GM21447 (cell line): Measurements from ENCODE around the gene MMAB.

Source experiments
- ATAC-seq: cut with Tn5 transposase; IDR thresholded peaks from one replicate; pipeline ENCODE4 v1.9.1; 2021; ENCODE audit not compliant: unreplicated experiment

The MMAB gene

DNA sequence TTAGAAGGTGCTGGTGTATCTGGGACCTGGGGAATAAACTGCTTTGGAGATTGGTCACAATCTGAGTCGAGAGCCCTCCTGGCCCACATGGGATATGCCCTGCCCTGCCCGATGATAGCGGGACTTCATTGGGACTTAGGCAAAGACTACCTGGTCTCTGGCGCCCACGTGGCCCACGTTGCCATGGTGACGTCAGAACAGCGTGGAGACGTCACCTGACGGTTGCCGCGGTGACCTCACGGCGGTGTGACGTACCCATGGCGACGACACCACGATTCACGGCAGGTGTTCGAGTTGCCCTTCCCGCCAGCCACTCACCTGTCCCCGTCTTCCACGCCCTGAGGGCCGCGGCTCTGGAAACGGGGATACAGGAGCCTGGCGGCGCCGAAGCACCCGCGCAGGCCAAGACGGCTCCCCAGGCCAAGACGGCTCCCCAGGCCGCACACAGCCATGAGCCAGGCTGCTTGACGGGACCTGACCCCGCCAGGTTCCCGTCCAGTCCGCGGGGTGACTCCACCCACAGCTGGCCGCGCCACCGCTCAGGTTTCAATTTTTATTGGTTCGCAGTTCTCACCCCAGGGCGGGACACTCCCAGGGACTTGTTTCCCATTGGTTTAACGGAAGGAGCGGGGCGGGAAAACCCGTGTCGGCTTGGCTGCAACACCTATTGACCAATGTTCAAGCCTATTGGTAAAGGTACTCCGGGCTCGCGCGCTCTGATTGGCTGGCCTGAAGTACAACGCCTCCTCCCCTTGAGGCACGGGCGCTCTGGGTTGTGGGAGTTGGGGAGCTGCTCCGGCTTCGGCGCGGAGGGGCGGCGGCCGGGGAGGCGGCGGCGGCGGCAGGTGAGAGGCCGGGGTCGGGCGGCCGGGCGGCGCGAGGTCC is at the start of gene MMAB, which contains the start of gene MVK:
Gene MMAB (minus strand): TSS at position 476 of the 885 bp plus-strand sequence. CDS start 24 bp downstream, at position 452.
Gene MVK (plus strand): TSS at position 766 of the 885 bp plus-strand sequence. CDS start 1,029 bp downstream, outside the sequence.
- ATAC-seq, result peak; percentile 94

DNA sequence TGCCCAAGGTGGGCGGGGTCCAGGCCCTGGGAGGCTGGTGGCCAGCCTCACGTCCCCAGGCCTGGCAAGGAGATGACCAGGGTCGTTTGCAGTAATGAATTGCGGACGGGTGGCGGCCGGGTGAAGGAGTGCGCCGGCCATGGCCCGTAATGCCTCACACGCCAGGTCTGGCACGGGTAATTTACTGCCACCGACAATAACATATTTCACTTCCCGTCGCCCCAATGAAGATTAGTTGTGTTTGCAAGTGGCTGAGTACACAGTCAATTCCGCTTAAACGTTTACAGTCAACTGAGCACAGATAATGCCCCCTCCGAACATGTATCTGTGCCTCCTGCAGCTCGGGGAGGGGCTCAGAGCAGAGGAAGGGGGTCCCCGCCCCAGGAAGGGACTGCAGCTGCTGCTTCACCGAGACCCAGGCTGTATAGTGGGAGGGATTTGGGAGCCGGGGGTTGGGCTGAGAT is 48.6 kb upstream of the MMAB start:
- no peak for ATAC-seq

DNA sequence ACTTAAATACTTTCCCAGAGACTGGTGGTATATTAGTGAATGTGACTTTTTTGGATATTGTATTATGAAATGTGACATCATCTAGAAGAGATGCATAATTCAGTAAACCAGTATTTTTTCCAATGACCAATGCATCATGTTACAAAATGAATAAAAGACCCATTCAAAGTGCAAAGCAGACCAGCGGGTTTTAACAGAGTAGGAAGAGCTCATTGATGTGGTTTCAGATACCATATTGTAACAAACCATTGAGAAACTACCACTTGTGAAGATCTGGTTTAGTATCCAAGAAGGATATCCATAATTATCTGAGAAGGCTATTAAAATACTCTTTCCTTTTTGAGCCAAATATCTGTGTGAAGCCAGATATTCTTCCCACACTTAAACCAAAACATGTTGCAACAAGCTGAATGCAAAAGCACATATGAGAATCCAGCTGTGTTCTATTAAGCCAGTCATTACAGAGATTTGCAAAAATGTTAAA is 47.9 kb upstream of the MMAB start:
- no peak for ATAC-seq

DNA sequence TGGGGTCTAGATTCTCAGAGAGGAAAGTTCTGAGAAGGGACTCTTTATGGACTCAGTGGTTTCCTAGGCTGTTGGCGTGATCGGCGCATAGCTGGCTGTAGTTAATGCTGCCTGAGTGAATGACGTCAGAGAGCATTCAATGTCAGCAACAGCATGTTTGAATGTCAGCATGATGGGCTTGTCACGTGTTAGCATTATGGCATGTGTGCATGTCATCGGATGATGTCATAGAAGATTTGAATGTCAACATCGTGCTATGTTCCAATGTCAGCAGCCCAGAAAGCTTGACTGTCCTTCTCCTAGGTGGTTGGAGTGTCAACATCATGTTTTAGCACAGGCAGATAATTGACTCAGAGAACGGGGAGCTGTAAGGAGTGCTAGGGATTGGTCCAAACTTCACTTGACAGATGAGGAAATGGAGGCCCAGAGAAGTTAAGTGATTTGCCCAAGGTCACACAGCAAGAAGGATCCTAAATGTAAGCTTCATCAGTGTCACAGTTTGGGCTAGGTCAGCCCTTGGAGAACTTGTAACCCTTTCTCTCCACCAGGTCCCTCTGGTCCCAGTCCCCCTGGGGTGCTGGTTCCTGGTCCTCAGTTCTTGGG is 45.8 kb upstream of the MMAB start:
- ATAC-seq, result no peak

DNA sequence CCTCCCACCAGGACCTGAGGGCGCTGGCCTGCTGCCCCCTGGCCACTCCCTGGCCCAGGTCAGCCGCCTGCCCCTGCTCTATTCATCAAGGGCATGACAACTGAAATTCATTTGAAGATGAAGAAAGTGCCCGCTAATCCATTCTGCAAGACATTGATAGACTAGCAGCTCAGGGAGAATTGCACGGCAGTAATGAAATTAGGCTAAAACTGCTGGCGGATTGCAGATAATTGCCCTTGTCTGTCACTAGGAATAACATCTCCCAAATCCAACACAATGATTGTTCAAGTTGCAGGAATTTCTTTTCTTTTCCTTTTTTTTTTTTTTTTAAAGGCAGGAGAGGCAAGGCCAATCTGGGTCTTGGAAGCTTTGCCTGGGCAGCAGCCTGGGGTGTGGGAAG is 44.8 kb upstream of the MMAB start:
- no peak for ATAC-seq

DNA sequence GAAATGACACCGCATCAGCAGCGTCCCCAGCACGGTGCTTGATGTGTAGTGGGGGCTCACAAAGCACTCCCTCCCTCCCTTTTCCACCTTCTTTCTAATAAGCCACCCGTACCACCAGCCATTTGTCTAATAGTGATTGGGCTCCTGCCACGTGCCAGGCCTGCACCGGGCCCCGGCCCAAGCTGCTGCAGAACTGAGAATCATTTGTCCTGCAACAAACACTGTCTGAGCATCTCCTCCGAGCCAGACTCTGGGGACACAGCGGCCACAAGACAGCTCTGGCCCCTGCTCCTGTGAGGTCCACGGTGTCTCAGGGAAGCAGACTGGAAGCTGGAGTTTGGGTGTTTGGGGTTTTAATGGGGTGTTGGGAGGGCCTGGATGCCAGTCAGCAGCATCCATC is 44.2 kb upstream of the MMAB start:
- no peak for ATAC-seq

DNA sequence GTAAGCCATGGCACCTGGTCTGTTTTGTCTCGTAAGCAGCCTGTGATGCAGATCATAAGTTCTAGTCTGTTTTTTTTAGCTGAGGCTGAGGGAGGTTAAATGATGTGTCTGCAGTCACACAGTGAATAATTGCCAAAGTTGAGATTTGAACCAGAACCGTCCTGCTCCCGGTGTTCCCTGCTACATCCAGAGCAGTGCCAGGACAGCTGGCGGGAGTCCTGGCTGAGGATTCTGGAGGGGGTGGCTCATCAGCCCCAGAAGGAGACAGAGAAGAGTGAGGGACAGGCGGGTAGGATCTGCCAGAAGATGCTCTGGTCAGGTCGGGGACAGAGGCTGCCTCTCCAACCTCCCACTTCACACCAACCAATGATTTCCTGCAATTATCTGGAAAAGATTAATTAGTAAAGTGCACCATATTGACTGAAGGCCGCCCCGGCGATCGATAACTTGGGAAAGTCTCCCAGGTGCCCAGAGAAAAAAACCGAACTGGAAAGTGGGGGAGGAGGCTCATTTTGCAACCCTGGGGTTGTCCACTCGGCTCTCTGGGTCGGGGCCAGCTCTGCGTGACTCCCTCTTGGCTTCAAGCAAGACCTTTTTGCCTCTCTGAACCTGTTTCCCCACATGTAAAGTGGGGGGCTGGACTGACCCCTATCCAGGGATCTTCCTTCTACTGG is 42.4 kb upstream of the MMAB start:
- no peak for ATAC-seq

DNA sequence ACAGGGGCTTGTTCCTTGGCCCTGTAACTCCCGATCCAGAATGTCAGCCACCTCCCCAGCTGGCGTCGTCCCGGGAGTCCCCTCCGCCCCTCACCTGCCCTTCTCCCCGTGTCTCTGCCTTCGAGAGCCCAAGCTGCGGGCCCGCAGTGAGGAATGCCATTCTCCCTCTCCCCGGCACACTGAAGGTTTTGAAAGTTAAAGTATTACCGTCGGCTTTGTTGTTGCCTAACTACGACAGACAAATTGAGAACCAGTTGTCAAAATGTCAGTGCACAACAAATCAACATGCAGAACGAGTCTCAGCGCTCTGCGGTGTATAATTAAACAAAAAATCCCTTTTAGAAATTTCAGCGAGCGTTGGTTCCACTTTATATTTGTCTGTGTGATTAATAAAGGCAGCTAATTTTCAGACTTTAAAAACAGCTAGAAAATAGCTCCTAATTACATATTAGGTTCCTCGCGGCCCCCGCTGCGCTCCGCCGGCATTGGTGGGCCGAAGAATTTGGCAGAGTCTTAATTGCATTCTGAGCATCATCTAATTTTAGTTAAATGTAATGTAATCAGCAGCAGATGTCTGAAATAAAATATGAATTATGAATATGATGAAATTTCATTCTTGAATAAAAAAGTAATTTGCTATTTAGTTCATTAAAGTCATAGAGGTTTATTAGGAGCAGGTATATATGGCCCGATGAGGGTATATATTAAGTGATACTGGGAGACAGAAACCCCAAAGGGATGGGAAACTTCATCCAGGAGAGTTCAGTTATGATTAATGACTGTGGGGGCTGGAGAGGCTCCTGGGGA is 40.5 kb upstream of the MMAB start:
- ATAC-seq, result no peak

DNA sequence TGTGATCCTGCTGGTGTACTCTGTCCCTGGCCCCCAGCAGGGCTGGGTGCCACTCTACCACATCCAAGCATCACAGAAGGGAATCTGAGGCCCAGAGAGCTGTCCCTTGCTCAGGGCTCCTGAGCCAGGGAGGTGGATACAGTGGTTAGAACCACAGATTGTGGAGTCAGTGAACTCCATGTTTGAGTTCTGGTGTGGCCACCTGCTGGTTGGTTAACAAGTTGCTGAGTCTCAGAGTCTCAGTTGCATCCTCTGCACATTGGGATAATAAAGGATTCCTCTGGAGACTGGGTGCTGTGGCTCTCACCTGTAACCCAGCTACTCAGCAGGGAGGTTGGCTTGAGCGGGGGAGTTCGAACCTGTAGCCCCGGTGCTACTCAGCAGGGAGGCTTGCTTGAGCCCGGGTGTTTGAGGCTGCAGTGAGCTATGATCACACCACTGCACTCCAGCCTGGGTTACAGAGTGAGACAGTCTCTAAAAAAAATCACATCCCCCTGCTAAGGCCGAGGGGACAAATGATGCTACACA is 39.7 kb upstream of the MMAB start:
- no peak for ATAC-seq

DNA sequence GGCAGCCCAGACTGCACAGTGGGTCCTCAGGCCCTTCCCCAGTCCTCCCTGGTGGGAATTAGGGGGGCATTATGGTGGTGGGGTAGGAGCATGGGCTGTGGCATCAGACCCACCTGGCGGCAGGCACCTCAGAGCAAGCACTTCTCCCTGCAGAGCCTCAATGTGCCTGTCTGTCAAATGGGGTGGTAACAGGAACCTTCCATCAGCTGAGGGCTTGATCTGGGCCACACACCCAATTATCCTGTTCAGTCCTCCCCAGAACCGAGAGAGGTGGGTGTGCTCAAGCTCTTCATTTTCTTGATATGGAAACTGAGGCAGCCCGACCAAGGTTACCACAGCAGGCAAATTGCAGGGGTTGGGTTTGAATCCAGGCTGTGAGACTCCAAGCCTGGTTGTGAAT is 38.7 kb upstream of the MMAB start:
- no peak for ATAC-seq

DNA sequence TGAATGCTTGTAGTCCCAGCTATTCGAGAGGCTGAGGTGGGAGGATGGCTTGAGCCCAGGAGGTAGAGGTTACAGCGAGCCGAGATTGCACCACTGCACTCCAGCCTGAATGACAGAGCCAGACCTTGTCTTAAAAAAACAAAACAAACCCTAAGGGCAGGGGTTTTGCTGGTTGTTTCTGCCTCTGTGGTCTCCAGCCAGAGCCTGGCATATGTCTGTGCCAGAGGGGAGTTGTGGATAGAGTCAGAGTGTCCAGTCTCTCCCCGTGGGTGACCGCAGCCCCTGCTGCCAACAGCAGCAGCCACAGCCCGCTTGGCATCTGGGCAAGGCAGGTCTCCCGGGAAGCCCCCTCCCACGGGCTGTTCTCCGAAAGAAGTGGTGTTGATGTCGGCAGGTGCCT is 37.9 kb upstream of the MMAB start:
- no peak for ATAC-seq

DNA sequence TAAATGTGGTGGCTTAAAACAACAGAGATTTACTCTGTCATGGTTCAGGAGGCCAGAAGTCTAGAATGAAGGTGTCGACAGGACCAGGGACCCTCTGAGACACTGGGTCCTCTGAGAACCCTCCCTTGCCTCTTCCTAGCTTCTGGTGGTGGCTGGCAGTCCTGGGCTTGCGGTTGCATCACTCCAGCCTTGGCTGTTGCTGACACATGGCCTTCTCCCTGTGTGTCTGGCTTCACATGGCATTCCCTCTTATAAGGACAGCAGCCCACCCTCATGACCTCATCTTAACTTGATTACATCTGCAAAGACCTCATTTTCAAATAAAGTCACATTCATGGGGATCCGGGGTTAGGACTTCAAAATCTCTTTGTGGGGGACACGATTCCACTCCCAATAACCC is 37.2 kb upstream of the MMAB start:
- ATAC-seq, result no peak

DNA sequence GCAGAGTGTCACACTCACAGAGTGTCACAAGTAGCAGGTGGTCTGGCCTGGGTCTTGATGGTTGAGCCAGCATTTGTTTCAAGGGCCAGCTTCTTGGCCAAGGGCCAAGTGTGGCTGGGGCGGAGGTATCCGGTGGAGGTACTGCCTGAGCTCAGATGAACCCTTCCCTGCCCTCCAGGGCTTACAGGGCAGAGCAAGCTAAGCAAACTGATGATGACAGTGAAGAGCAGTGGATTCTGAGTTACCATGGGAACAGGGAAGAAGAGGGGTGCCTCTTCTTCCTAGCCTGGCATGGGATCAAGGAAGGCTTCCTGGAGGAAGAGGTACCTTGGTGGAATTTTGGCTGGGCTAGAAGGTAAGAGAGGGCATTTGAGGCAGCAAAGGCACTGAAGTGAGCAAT is 36.0 kb upstream of the MMAB start:
- no peak for ATAC-seq

DNA sequence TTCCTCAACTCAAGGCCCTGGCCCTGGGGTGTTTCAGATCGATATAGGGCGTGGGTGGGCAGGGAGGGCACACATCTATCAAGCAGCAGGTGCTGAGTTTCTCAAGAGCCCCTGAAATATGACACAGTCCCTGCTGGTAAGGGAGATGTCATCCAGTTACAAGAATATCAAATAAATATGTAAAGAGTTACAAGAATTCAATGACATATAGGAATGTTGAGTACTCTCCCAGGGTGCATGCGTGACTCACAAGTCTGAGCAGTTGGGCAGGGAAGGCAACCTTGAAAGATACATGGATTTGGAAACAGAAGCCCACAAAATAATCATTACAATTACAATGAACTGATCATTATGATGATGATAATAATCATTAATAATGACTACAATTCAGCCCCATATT is 35.5 kb upstream of the MMAB start:
- ATAC-seq, result no peak

DNA sequence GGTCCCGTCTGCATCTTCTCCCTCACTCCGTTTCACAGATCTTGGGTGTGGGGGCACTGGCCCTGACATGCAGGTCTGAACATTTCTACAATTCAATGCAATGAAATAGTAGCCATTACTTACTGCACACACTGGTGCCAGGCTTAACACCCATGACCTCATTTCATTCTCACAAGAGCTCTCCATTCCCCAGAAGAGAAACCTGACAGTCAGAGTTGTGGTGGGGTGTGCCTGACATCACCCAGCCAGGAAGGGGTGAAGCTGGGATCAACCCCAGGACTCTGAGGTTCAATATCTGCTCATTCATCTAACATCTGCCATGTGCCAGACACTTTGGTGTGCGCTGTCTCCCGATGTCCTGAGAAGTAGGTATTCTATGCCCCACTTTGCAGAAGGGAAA is 35.0 kb upstream of the MMAB start:
- ATAC-seq, result no peak

DNA sequence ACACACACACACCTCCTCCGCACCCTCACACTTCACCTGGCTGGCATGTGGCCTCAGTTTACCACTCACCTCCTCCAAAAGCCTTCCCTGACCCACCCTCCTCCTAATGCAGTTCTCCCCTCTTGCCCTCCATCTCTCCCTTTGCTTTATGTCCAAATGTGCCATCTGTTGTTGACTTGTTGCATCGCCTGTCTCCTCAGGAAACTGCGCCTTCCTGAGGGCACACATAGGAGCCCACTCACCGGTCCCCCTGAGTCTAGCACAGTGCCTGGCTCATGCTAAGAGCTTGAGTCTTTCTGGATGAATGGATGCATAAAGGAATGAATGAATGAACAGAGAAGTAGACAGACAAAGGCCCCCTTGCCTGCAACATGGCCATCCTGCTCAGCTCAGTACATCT is 34.3 kb upstream of the MMAB start:
- ATAC-seq, result no peak

DNA sequence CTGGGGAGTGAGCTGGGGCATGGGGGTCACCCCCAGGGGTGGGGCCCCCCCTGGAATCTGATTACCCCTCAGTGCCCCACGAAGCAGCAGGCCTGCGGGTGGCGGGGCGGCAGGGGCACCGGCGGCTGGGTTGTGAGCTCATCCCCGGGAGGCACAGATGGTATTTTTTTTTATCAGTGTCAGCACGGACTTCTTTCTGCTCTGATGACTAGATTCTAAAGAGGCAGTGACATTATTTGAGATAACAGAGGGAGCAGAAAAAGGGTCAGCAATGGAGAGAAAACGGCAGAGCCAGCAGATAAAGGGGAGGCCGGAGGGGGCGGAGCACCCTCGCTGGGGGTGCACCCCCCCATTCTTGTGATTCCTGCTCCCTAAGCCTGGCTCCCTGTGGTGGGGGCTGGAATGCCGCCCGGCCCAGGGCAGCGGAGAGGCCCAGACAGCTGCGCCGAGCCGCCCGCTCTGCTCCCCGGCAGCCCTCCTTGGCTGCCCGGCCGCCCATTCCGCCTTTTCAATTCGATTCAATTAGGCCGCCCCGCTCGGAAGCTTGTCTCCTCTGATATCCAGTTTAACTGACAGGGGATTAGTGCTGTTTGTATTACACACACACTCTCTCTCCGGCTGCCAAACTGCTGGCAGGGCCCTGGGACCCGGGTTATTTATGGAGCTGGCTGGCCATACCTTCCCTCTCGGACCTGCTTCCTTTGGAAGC is 33.2 kb upstream of the MMAB start:
- ATAC-seq, result no peak

DNA sequence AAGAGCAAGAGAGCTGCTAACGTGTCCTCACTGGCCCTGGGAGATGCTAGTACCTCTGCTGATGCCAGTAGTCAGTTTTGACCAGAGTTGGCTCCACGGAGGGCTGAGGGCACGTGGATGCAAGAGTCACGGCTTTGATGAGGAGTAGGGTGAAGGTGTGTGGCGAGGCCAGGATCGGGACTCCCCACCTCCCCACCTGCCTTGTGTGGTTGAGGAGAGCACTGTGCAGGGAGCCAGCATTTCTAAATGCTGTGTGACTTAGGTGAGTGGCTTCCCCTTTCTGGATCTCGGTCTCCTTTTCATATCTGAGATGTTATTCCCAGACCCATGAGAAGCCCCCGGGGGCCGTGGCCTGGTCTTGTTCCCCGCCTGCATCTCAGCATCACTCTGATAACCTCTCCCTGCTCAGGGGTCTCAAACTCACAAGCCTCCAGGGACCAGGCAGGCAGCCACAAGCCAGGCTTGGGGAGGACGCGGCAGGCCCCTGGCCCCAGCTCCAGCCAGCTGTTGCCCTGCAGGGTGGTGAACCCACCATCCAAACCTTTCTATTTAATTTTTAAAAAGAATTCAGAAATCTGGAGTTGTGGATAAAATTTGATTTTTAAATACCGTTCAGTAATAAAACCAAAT is 32.4 kb upstream of the MMAB start:
- no peak for ATAC-seq

DNA sequence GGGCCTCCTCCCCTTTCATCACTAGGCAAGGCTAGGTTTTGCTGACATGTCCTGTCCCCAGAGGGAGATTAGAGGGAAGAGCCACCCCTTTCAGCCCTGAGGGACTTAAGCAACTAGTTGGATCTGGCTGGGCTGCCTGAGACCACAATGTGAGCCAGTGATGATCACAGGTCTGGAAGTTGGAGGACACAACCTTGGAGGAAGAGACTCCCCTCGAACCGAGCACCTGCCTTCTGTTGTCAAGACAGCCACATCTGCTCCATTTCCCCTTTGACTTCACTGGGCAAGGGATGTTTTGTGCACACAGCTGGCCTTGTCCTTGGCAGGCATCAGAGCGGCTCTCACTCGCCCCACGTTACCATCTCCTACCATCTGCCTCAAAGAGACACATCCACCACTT is 31.7 kb upstream of the MMAB start:
- ATAC-seq, result no peak
